NCI-H1105 (cell line): ENCODE measurements around the gene CCDC85C.

Experiments used
- DNase-seq: peaks from one replicate; lab custom pipeline; 2025; lab: John Stamatoyannopoulos, UW

Gene CCDC85C

GRCh38 chr14:99556134-99556791 lies 47.7 kb downstream of the CCDC85C start:
- no peak for DNase-seq

- DNase-seq: no peak
Measured at GRCh38 chr14:99554757-99555531, 49.1 kb downstream of the CCDC85C start.

- DNase-seq: no peak
Measured at GRCh38 chr14:99554184-99554583, 49.8 kb downstream of the CCDC85C start.

GRCh38 chr14:99552572-99553216 lies 51.3 kb downstream of the CCDC85C start:
- DNase-seq: no peak

- no peak for DNase-seq
Measured at GRCh38 chr14:99552021-99552553, 51.9 kb downstream of the CCDC85C start.

- no peak for DNase-seq
Measured at GRCh38 chr14:99551034-99551922, 52.7 kb downstream of the CCDC85C start.

GRCh38 chr14:99550387-99550992 lies 53.5 kb downstream of the CCDC85C start:
- DNase-seq: no peak

GRCh38 chr14:99549684-99550083 lies 54.3 kb downstream of the CCDC85C start:
- no peak for DNase-seq

- DNase-seq: no peak
Measured at GRCh38 chr14:99548871-99549515, 55.0 kb downstream of the CCDC85C start.

GRCh38 chr14:99548255-99548654 lies 55.8 kb downstream of the CCDC85C start:
- no peak for DNase-seq

GRCh38 chr14:99546234-99546879 lies 57.6 kb downstream of the CCDC85C start:
- DNase-seq: no peak

- no peak for DNase-seq
Measured at GRCh38 chr14:99545586-99545985, 58.4 kb downstream of the CCDC85C start.

- no peak for DNase-seq
Measured at GRCh38 chr14:99544991-99545390, 59.0 kb downstream of the CCDC85C start.

- no peak for DNase-seq
Measured at GRCh38 chr14:99543985-99544384, 60.0 kb downstream of the CCDC85C start.

GRCh38 chr14:99543370-99543769 lies 60.6 kb downstream of the CCDC85C start:
- DNase-seq: no peak

GRCh38 chr14:99542566-99542965 lies 61.4 kb downstream of the CCDC85C start:
- no peak for DNase-seq

GRCh38 chr14:99541677-99542470 lies 62.1 kb downstream of the CCDC85C start:
- no peak for DNase-seq

- no peak for DNase-seq
Measured at GRCh38 chr14:99541211-99541610, 62.8 kb downstream of the CCDC85C start.
